Activated effector memory CD4-positive, alpha-beta T cell treated with Interleukin-2 at 50 U/mL for 16 hours (primary cell): Measurements from ENCODE around the gene PKD1.

Experiments used
- DNase-seq: peaks from one replicate; pipeline ENCODE4 v3.0.0-alpha.2; 2020

PKD1 gene

DNA sequence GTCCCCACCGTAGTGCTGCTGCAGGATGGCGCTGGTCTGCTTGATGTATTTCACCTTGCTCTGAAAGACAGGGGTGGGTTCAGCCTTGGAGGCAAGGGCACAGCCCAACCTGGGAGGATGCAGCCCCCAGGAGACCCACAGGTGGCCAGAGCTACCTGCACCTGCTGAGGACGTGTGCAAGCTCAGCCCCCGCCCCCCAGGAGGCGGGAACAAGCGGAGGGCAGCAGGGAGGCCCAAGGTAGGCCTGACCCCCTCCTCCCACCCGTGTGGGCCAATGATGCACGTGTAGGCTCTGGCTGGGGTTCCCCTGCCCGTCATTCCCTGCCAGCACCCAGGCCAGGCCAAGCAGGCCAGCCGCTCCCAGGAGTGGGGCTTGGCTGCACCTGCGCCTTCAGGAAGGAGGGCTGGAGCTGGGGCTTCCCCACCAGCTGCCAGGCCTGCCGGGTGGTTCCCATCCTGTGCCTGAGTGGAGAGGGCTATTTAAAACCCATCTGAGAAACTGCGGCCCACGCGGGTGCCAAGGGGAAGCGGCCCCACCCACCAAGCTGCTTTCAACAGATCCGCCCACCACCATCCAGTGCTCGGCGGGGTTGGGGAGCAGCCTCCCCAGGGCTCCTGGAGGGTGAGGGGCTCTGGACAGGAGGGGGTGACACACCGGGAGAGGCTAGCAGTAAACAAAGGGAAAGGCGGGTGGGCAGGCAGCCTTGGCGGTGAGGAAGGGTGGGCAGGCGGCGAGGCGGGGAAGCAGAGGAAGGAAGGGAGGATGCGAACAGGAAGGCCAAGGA, 91.8 kb downstream of the PKD1 start:
- no peak for DNase-seq

DNA sequence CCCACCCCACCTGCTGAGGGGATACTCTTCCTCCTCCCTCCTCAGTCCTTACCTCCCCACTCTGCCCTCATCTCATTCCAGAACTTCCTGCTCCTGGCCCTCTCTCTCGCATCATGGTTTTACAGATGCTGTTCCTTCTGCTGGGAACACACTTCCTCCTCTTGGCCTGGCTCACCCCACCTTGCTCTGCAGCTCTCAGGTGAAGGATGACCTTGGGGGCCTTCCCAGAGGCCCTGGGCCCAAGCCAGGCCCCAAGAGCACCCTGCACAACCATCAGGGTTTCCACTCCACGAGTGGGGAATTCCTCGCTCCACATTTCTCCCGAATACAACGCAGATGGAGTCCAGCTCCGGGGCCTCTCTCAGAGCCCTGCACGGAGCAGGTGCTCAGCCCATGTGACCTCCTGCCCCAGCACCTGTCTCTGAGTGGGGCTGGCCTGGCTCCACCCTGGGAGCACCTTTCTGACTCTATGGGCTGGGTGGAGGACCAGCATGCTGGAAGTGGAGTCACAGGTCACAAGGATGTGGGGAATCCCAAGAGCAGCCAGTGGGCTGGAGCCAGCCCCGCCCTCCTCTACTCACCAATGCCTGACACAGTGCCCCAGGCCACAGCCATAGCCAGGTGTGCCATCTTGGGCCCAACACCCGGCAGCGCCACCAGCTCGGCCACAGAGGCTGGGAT, 92.6 kb downstream of the PKD1 start:
- DNase-seq = no peak

DNA sequence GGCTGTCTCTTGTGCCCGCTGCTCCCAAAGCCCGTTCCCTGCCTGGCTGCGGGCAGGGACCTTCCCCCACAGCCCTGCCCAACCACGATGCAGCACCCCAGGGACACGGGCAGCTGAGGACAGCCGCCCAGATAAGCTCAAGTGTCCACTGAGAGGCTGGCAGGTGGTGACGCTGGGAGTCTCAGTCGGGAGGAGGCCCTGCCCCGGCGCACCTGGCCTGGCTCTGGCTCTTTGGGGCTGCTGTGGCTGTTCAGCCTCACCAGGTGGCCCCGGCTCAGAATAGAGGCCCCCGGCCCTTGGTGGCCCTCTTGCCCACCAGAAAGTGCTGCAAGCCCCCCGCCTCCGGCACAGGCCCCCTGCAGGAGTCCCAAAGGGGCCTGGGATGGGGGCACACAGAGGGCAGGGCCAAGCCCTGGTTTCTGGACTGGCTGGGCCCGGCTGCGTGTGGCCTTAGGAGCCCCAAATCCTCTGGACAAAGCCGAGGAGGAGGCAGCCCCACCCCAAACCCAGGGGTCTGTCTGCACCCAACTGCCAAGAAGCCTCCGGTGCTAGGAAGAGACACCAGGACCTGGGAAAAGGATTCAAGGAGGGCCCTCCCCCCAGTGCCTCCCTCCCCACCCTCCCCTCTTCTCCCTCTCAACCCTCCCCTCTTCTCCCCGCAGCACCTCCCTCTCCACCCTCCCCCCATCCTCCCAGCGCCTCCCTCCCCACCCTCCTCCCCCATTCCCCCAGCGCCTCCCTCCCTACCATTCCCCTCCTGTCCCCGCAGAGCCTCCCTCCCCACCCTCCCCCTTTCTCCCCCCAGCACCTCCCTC, 93.3 kb downstream of the PKD1 start:
- no peak for DNase-seq

DNA sequence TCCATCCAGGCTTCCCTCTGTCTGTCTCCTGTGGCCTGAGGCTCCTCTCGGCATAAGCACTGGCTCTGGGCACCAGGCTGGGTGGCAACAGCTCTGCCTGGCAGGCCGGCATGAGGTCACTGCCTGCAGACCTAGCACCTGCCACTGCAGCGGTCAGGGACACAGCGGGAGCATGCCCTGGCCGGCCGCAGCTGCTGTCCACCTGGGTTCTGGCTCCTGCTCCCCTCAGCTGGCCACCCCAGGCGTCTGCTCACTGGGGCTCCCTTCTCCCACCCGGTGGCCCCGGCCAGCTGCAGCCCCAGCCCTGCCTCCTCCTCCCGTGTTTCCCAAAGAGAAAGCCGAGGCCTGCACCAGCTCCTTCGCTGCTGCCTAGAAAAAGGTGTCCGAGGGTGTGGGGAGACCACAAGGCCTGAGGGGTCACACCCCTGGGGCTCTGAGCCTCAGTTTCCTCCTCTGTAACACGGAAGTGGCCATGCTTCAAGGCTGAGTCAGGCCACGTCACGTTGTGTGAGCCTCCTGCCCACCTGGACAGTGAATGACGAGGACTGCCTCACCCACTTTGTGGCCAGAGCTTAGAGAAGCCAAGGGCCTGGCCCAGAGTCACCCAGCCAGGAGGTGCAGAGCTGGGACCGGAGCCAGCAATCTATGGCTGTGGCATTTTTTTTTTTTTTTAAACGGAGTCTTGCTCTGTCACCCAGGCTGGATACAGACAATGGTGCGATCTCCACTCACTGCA, 94.7 kb downstream of the PKD1 start:
- DNase-seq = no peak

DNA sequence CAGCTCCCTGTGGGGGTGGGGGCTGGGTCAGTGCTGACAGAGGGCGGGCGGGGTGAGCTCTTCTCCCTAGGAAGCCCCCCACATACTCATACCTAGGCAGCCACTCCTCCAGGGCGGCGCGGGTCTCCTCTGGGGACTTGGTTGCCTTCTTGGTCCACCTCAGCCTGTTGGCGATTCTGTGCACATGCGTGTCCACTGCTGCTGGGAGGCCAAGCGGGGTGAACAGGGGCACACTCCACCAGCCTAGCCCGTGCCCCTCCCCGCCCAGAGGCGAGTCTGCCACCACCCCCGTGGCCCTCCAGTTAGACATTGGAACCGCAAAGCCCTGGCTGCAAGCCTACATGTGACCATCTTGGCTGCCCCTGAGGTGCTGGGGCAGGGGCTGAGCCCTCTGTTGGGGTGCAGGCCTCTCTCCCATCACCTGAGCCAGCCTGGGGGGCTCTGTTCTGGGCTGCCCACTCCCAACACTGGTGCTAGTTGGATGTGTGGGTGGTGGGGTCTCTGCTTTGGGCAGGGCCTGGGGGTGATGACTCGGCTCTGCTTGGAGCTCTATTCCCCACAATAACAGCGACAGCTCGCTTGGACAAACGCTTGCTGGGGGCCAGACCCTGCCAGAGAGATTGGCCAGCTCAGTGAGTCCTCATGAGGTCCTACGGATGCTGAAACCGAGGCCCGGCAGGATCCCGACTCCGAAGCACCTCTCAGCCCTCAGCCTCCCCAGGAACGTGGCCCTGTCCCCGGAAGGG, 95.5 kb downstream of the PKD1 start:
- no peak for DNase-seq

DNA sequence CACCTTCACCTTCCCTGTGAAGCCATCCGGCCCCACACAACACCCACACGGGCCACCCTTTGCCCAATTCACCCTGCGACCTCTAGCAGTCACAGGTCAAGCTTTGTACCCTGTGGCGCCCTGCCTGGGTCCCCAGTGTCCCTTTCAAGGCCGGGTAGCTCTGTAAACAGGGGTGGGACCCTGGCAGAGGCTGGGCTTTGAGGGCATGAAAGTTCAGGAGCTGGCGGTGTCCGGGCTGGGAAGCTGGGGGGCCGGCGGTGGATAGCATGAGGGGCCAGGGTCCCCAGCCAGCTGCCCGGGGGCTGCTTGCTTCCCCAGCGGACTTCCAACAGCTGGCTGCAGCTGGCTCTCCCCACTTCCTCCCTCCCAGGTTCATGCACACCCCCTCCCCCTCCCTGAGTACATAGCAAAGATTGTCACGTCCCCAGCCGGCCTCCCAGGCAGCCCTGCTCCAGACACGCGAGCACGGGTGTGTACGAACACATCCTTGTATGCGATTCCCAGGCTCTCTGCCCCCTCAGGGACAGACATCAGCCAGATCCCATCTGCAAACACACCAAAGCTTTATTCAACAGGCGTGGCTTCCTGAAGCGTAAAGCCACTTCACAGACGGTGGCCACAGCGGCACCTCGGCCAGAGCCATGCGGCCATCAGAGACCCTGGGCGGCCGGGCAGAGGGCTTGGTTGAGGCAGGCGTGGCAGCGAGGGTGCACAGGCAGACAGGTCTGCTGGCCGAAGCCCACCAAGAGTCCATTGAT, 96.2 kb downstream of the PKD1 start:
- no peak for DNase-seq
